ENCODE data around the gene PTMA.

The PTMA gene

GRCh38 chr2:231673348-231673770 is 35.0 kb upstream of the PTMA start:
- H3K4me3 ChIP-seq: peak overlapping the region in 2 of 7 experiments; percentile 5 to 15
- H3K27ac ChIP-seq: peak overlapping the region in 20 of 21 experiments; percentile 37 to 89 (median 72)

DNA sequence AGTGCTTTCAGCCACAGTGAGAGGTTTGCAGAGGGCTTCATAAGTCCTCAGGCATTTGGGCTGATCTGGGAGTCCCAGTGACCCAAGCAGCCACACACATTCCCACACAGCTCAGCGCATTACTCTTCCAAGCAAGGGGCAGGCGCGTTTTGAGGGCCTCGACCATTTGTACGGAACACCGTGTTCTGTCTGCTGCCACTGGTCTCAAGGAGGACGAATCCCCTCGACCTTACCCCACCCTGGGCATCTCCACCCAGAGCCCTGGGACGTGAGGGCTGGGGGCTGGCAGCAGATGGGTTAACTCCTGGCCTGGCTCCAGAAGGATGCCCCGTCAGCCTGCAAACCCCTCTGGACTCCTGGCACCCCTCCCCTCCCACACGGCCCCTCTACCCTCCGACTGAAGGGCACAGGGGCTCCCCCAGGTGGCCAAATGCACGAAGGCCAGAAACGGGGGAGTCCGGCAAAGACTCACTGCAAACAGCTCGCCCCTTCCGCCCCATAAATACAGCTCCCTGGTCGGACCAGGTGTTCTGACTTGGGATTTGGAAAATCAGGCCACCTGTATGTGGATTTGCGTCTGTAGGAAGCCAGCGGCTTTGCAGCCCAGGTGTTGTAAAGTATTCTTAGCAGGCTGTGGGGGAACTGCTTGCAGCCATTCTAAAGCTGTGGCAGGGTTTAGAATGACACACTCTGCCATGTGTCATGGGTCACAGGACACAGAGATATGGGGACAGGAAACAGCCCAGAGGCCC is 33.6 kb upstream of the PTMA start:
- Histone ChIP-seq H3K4me3 (no peak overlapping the region), H3K27ac (peak overlapping the region in 19 of 21 experiments; percentile 7 to 89 (median 67))

DNA sequence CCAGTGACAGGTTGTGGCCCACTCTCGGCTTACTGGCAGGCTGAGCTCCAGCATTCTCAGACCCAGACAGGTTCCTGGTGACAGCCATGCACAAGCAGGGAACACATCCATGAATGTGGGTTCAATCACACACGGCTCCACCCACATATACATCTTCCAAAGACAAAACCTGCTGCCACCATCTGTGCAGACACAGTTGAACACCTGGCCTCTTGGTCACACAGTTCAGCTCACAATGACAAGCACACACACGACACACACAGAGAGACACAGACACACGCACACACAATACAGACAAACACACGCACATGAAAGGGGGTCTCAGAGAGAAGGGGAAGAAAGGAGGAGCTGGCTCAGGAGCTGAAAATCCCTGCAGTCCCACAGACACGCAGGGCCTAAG is 32.1 kb upstream of the PTMA start:
- H3K27ac ChIP-seq: peak overlapping the region in 1 of 21 experiments; percentile 8

DNA sequence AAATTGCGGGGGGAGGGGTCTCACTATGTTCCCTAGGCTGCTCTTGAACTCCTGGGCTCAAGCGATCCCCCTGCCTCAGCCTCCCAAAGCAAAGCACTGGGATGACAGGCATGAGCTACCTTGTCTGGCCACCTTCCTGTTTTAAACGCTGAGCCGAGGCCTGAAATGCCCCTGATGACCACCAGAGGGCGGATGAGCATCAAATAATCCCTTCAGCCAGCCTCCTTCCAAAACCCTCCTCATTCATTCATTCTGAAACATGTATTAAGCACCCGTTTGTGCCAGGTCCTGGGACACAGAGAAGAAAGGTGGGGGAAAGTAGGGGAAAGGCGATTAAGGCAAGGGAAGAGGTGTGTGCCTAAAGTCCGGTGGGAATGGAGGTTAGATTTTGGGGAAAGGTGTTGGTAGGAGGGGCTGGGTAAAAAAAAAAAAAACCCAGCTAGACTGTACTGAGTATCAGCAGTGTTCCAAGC is 30.7 kb upstream of the PTMA start:
- no peak overlapping the region for H3K4me3 ChIP-seq
- no peak overlapping the region for H3K27ac ChIP-seq

More for the DNA sequence above, 32.1 kb upstream of the PTMA start:
- H3K4me3 ChIP-seq: no peak overlapping the region

DNA sequence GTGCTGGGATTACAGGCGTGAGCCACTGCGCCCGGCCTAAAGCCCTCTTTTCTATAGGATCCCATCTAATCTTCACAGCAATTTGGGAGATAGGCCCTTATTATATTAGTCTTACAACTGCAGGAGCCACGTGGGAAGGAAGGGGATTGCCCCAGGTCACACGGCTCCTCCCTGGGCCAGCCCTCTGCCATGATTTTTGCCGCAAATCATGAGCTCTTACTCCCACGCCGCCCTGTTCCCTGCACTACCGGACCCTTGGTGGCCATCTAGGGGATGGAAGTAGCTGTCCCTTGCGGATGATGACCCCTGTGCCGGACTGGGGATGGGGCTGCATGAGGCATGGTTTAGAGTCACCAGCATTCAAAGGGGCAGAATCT is 28.4 kb upstream of the PTMA start:
- Histone ChIP-seq H3K4me3 (peak overlapping the region in 2 of 7 experiments; percentile 38 to 55), H3K27ac (peak overlapping the region in 13 of 21 experiments; percentile 46 to 91 (median 88))

GRCh38 chr2:231680285-231680991 is 27.9 kb upstream of the PTMA start:
- H3K4me3 ChIP-seq: peak overlapping the region; percentile 32 to 55 (median 38)
- H3K27ac ChIP-seq: peak overlapping the region; percentile 34 to 91 (median 86)

DNA sequence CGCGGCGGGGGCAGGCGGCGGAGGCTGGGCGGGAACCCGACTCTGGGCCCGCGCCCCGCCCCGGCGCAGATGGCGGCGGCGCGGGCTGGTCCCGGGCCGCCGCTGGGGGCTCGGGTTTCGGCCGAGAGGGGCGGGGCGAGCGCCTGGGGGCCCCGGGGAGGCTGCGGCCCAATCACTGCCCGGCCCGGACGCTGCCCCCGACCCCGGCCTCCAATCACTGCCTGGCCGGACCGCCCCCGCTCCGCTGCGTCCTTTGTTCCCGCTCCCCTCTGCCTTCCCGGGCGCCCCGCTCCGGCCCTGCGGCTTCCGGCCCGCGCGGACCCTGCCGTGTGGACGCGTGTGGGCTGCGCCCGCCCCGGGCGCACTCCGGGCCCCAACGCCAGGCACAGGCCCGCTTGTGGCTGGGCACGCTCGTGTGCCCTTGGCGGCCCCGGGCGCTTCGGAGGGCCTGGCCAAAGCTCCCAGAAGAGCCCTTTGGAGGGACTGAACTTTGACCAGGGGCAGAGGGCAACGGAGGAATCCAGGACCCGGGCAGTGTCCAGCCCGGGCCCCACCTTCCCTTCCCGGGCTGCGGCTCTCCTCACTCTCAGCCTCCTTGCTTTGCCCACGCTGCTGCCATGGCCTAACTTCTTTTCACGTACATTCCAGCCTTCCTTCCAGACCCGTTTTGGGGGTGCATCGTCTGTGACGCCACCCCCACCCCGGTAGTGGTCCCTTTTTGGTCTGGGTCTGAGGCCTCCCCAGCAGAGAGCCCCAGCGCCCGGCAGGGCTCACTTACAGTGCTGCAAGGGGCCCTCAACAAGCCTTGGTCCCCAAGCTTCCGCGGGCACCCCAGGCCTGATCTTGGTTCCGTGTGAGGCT is 27.1 kb upstream of the PTMA start:
- peak overlapping the region; percentile 32 to 55 (median 38) for H3K4me3 ChIP-seq
- H3K27ac ChIP-seq: peak overlapping the region; percentile 34 to 91 (median 86)

- no peak overlapping the region for H3K4me3 ChIP-seq
- H3K27ac ChIP-seq: peak overlapping the region in 1 of 21 experiments; percentile 44
These were observed 25.6 kb upstream of the PTMA start for GRCh38 chr2:231682603-231683291.

DNA sequence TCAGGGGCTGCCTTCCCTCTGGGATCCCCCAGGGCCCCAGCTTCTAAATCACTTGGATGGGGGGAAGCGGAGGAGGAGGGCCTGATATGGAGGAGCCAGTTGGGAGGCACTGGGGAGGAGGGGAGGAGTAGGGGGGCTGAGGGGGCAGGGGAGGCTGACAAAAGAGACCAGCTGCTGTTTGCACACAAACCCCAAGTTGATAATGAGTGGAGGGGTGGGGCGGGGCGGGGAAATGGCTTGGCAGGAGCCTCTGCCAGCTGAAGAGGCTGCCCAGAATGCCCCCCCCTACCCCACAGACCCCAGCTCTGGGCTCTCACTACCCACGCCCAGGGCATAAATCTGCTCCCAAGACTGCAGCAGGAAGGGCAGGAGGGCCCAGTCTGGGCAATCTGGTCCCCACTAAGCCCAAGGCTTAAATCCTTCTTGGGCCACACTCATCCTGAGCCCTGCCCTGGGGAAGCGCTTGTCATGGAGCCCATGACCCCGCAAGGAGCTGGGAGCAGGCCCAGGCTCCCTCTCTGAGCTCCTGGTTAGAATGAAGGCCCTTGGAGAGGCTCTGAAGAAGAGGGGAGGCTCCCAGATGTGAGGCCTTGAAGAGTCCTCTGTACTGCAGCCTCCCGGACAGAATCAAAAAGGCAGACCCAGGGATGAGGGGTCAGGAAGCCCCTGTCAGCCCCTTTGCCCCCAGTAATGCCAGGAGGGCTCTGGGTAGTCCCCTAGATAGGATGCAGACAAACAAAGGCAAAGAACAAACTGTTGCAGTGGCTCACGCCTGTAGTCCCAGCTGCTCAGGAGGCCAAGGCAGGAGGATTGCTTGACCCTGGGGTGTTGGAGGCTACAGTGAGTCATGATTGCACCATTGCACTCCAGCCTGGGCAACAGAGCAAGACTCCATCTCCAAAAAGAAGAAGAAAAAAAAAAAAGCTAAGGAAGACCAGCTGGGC is 24.8 kb upstream of the PTMA start:
- Histone ChIP-seq H3K27ac (no peak overlapping the region), H3K4me3 (no peak overlapping the region)

- H3K27ac ChIP-seq: no peak overlapping the region
- no peak overlapping the region for H3K4me3 ChIP-seq
These were observed 23.8 kb upstream of the PTMA start for GRCh38 chr2:231684314-231685223.

DNA sequence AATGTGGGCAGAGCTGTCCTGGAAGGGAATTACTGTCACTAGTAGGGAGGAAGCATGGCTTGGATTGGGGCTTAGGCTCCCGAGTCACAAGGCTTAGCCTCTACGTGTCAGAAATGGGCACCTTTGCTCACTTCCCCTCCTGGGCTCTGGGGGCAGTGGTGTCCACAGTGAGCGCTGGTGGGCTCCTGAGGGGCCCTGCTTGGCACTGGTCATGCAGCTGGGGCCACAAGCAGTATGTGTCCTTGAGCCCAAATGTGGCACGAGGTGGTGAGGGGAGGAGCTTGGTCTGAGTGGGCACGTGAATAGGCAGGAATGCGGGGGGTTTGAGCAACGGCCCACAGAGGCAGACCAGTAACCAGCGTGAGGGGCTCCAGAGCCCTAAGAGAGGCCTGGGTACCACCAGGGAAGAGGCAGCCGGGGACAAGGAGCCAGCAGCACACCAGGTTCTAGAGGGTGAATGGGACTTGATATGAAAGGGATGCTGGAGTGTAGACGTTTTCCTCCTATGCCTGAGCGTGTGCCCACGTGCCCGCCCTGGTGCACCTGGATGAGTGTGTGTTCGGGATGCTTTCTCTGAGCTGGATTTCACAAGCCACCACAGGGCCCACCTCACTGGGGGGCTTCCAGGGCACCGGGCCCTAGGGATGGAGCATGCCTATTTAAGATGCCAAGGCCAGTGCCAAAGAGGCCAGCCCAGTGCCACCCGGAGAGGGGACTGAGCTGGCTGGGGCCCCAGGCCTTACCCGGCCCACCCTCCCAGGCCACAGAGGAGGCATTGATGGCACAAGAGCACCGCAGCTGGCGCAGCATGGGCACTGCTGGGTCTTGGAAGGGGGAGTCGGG is 22.8 kb upstream of the PTMA start:
- no peak overlapping the region for H3K27ac ChIP-seq

DNA sequence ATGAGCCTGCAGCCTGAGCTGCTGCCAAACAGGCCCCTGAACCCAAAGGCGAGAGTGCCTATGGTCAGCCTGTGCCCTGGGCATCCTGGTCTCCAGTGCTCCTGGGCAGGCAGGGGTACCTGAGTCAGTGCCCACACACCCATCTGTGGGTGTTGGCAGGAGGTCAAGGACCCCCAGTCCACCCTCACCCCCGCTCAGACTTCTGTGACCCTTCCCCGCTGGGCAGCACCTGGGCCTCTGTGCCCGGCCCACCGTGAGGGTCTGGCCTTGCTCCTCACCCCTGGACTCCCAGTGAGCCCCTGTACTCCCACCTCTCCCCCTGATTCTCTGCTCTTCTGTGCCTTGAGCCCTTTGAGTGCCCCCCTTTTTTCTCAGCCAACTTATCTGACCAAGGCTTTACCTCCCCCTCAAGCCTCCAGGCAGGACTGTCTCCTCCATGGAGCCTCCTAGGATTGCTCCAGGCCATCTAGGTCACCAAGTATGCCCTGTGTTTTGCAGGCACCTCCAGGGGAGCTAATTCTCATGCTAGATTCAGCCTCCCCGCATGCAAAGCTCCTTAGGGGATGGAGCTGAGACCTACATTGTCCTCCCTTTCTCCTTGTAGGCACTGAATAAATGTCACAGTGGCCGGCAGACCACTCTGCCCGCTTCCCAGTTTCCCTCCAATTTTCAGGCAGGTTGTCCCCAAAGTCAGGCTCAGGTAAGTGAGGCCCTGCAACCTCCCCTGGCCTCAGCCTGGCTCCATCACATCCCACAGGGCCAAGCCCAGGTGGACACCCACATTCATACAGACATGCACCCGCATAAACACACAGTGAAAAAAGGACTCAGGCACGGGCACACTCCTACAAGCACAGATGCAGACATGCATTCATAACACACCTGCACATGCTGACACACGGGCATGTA is 21.9 kb upstream of the PTMA start:
- H3K4me3 ChIP-seq: no peak overlapping the region
- H3K27ac ChIP-seq: no peak overlapping the region

More for the DNA sequence above, 22.8 kb upstream of the PTMA start:
- no peak overlapping the region for H3K4me3 ChIP-seq

- Histone ChIP-seq H3K27ac (no peak overlapping the region), H3K4me3 (no peak overlapping the region)
These were observed 21.0 kb upstream of the PTMA start for GRCh38 chr2:231687133-231687852.

- Histone ChIP-seq H3K4me3 (no peak overlapping the region), H3K27ac (no peak overlapping the region)
These were observed 20.4 kb upstream of the PTMA start for GRCh38 chr2:231687961-231688360.

DNA sequence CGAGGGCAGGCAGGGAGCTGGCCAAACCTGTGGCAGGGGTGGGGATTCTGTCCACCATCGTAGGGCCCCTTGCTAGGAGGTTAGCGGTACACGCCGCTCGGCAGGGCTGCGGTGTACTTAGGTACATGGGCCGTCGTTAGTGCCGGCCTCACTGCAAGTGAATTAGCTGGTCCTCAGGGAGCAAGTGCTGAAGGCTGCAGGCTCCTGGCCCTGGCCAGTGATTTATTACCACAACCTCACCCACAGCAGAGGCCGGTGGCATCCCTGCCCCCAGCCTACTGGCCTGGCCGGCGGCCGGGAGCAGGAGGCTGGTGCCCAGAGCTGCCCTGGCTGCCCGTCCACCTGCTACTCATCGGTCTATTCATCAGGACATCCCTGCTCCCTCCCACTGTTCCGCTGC is 19.6 kb upstream of the PTMA start:
- H3K4me3 ChIP-seq: no peak overlapping the region
- no peak overlapping the region for H3K27ac ChIP-seq
